SK-N-SH treated with all-trans-retinoic acid at 6 μM for 48 hours (cell line): ENCODE measurements around the gene TMEM119.

Source experiments
- CSRNP3 ChIP-seq: fragments of 250-450 bp; sonication (Bioruptor Pico); IDR thresholded peaks from 2 replicates; pipeline ENCODE4 v1.5.1; 2021; ENCODE audit warnings: mild to moderate bottlenecking, moderate library complexity
- PATZ1 ChIP-seq: fragments of 250-450 bp; sonication (Bioruptor Pico); IDR thresholded peaks from 2 replicates; pipeline ENCODE4 v1.8.0; 2020; ENCODE audit warnings: mild to moderate bottlenecking, moderate library complexity, borderline replicate concordance
- TSHZ2 ChIP-seq: fragments of 250-450 bp; sonication (Bioruptor Pico); IDR thresholded peaks from 2 replicates; pipeline ENCODE4 v1.5.0; 2020; ENCODE audit warnings: mild to moderate bottlenecking, moderate library complexity
- ZFP3 ChIP-seq: fragments of 250-450 bp; sonication (Bioruptor Pico); IDR thresholded peaks from 2 replicates; pipeline ENCODE4 v1.5.0; 2020; ENCODE audit warnings: mild to moderate bottlenecking, moderate library complexity
- ZNF565 ChIP-seq: fragments of 450-650 bp; formaldehyde crosslinking; conservative IDR thresholded peaks from 2 replicates; pipeline ENCODE4 v1.5.0; 2020; ENCODE audit warnings: low read depth, mild to moderate bottlenecking, moderate library complexity

DNA sequence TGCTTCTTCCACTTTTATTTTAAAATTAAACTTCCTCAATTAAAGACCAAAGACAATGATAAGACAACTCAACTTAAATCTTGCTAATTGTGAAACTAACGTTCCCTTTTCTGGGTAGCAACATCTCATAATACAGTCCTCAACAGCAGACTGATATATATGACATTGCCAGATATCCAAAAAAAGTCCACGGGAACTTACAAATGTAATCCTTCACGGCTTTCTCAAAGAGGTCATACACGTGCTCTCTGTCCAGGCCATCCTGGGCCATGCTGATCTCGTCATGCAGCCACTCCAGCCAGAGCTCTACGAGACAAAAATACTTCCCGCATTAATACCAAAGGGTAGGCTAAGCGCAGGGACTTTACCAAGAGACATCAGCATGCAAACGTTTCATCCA is 50.2 kb downstream of the TMEM119 start:
- no peak for TF ChIP-seq PATZ1 (CRISPR knock-in tag)
- TF ChIP-seq ZNF565 (CRISPR knock-in tag) = no peak
- TF ChIP-seq CSRNP3 (CRISPR knock-in tag) = no peak
- TF ChIP-seq ZFP3 = no peak
- no peak for TF ChIP-seq TSHZ2 (CRISPR knock-in tag)
